GM21390 (cell line): ENCODE measurements around the gene TUNAR.

Experiments used
- ATAC-seq: cut with Tn5 transposase; IDR thresholded peaks from one replicate; pipeline ENCODE4 v1.9.1; 2021; ENCODE audit not compliant: unreplicated experiment

The TUNAR gene

DNA sequence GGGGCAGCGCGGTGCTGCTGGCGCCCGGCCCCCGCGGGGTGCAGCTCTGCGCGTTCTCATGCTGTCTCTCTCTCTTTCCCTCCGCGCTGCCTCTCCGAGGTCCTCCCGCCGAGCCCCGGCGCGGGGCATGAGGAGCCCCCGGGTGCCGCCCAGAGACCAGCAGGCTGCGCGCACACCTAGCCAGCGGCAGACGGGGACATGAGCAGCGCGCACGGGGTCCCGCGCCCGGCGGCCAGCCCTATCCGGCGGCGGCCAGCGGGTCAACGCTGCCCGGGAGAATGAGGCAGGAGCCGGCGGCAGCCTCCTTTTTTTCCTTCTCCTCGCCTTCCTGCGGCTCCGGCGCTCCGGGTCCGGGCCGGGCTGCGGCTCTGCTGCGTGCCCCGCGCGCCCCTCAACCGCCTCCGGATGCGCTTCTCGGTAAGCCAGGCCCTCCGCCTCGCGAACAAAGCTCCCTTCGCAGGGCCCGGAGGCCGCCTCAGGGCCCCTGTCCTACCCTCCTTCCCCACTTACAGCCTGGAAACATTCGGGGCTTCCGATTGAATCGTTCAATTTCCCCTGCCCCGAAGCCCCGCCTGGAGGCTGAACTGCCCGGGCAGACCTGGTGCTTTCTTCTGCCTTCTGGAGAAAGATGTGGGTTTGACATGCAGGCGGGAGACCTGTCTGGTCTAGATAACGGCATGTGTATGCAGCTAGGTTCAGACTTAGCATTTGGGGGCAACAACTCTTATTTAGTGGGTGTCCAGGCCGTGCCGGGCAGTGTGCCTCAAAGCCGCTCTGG, at the start of gene TUNAR:
TUNAR (plus strand) TSS at position 72 of the 778 bp plus-strand sequence.
- no peak for ATAC-seq

DNA sequence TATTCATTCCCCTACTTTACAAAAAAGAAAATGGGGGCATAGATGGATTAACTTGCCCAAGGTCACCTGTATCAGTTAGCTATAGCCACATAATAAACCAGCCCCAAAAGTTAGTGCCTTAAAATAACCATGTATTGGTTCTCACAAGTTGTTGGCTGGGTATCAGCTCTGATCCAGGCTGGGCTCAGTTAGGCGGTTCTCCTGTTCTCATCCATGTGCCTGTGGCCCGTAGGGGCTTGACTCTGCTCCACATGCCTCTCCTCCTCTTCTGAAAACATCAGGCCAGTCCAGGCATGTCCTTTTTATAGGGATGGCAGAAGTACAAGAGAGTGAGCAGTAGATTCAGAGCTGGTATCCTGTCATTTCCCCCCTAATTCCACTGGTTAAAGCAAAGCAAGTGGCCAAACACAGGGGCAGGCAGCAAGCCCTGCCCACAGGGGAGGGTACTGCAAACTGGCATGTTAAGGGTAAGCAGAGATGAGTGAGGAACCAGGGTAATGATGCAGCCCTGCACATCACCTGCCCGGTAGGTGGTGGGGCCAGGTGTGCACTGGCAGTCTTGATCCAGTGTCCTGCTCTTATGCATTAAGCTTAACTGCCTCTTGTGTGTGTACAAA, 47.9 kb upstream of the TUNAR start:
- no peak for ATAC-seq

DNA sequence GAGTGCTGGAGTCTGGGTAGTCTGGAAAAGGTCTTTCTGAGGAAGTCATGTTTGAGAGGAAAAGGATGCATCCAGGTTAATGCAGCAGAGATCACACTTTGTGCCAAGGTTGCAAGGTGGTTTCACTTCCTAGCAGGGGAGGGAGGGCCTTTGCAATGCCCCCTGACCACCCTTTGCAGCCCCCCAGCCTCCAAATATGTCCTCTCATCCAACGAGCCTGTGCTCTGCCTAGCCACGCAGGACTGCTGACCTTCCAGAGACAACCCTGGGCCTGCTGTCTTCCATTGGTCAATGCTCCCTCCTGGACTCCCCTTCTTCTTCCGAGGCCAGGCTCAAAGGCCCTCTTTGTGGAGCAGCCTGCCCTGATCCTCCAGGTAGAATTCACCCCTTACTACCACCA, 47.3 kb upstream of the TUNAR start:
- ATAC-seq, result no peak

DNA sequence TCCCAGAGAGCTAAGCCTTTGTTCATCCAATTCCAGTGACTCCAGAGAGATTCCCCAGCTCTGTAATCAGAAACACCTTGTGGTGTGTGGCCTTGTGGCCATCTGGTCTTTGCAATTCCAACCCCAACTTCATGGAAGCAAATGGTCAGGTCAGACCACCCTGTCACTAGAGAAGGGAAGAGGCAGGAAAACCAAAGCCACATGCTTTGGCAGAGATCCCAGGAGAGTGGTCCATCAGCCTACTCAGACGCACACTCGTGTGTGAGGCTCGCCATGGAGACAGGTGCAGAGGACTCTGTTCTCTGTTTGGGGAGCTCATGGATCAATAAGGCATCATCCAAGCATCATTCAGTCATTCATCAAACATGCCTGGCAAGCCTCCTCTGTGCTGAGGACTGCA, 46.2 kb upstream of the TUNAR start:
- ATAC-seq, result no peak

DNA sequence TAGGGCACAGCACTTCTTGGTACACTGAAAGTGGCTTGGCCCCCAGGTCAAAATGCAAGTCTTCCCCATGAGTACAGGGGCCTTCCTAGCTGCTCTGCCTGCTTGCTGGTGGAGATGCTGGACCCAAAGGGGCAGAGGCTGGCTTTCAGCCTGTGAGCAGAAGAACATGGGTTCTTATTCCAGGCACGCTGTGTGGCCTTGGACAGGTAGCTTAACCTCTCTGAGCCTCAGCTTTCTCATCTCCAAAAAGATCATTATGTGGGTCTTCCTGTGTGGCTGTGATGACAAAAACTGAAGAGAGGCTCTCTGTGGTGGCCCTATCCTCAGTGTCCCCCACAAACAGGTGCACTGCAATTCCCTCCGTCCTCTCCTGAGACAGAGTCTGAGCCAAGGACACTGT, 45.6 kb upstream of the TUNAR start:
- ATAC-seq, result no peak

DNA sequence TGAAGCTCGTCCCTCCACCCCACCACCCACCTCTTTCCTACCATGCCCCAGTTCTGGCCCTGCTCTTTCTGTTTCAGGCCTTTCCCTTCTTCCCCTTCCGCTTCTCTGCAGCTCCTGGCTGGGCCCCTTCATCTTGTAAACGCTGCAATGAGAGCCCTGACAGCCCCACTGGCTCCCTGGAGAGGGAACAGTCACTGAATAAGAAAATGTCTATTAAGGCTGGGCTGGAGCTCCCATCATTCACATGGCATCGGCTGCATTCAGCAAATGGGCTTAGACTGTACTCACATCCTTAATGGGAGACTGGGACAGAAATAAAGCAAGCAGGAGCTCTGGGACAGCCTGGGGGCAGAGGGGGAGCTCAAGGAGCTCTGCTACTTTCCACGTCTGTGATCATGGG, 45.2 kb upstream of the TUNAR start:
- no peak for ATAC-seq

DNA sequence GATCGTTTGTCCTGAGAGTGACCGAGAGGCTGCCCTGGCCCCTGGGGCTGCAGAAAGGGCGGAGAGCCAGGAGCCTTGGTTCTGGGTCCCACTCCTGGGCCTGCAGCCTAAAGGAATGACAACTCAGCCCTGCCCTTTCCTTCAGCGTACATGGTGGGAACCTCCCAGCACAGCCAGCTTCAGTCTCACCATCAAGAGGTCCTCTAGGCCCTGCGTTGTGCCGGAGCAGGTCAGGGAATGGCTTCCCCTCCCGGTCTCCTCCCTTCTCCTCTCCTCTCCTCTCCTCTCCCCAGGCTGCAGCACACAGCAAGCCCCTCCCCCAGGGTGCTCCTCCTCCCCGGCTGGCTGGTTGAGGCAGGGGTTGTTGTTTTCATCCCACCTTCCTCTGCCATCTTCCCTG, 44.6 kb upstream of the TUNAR start:
- no peak for ATAC-seq

DNA sequence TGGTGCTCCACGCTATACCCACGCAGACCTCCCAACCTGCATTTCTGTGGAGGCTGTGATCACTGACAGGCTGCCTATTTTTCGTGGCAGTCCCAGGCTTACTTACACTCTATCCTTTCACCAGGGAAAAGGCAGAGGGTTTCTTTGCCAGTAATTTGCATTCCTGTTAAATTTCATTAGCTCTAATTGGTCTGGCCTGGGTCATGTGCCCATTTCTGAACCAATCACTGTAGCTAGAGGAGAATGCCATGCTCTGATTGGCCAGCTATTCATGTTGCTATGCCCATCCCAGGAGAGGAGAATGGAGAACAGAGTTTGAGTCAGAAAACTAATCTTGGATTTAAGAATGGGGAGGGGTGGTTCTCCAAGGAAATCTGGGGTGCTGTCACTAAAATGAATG, 43.2 kb upstream of the TUNAR start:
- ATAC-seq, result no peak

DNA sequence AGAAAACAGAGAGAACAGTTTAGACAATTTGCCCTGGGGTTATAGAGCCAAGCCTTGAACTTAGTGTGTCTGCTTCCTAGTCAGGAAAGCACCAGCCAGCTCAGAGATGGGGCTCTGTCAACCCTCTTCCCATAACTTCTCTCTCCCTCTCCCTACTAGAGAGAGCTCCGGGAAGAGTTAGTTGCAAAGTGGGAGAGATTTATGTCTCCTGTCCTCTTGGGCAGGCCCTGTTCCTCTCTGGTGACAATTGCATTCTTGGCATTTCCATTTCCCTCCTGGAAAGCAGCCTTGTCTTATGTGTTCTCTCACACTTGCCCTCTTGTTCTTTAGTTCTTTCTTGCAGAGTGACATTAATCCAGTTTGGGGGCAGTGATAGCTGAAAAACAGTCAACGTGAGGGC, 42.1 kb upstream of the TUNAR start:
- no peak for ATAC-seq

DNA sequence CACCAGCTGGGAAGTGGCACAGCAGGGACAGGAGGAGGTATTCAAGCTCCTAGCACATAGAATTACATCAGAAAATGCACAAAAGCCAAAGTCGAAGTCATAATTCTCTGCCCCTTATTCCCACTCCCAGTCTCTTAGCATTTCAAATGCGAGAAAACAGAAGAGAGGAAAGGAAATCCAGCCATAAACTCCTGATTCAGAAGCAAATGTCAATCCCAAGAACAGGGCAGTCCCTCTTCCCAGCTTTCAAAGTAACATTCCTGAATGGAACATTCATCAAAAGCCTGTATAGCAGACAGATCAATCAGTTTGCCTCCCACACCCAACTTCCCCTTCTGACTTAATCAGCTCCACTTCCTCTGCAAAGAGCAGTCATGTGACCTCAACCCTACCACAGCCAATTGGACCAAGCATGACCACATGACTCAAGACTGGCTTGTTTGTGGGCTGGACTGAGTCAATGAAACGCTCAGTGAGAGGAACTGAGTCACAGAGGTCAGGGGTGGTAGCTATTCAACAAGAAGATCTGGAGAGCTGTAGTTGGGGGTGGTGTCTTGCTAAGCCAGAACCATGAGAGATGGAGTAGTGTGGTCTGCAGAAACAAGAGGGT, 41.4 kb upstream of the TUNAR start:
- ATAC-seq, result no peak

DNA sequence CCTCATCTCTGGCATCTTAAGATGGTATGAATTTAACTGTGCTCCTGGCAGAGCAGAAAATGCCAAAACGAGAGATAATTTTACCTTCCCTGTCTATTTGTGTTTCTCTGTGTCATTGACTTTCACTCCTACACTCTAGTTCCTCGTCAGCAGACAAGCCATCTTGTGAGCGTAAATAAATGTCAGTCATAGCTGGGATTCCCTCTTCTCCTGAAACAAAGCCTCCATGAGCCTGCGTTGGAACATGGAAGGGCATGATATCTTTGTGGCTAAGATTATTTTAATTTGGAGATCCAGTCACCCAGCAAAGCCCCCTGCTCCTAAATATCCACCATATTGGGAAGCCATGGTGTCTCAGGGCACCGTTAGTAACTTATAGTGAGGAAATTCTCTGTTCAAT, 37.8 kb upstream of the TUNAR start:
- ATAC-seq, result no peak

DNA sequence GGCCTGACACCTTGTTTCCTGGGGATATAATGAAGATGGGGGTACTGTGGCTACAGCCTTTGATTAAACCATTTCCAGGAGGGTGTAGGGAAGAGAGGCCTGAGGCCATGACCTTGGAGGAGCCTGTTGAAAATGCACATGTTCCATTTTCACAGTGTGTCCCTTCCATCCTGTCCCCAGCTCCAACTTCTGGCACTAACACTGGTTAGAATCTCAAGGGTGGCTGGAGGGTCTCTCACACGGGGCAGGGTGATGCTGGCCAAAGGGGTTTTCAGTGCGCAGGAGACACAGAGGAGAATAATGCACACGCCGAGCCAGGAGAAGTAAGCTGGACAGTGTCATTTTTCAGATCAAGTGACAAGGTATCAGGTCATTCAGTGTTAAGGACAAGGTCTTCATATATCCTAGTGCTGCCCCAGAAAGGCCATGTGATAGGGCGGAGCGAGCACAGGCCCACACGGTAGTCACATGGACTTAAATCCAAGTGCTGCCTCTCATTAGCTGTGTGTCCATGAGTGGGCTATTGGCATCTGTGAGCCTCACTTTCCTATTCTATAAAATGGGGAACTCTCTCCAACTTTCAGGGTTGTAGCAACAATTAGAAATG, 36.4 kb upstream of the TUNAR start:
- ATAC-seq, result no peak

DNA sequence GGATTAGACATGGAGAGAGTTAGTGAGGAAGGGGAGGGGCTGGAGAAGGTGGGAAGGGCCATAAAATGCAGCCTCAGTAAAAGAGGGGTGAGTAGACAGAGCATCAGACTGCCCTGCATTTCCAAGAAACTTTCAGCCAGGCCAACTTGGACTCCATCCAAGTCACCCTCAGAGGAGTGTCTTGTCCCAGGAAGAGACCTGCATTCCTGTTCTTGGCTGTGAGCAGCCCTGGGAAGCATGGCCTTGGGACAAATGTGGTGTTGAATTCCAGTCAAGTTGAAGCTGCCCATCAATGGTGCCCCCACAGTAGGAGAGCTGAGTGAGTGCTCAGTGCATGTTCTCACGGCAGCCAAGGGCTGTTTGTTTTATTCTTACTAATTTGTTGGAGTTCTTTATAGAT, 35.0 kb upstream of the TUNAR start:
- no peak for ATAC-seq

DNA sequence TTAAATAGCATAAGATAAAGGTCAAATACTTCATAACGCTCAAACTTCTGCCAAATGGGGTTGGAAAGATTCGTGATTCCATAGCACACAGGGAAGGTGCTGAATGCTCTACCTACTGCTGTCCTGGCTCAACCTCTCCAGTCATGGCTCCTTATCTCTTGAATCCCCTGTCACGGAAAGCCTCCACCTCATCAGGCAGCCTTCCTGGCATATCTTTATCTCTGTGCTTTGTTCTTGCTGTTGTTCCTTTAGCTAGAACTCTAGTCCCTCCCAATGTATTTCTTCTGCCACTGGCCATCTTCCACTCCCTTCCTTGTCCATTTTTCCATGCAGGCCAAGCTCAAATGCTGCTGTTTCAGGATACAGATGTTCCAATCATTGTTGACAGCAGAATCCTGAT, 26.9 kb upstream of the TUNAR start:
- ATAC-seq, result no peak

DNA sequence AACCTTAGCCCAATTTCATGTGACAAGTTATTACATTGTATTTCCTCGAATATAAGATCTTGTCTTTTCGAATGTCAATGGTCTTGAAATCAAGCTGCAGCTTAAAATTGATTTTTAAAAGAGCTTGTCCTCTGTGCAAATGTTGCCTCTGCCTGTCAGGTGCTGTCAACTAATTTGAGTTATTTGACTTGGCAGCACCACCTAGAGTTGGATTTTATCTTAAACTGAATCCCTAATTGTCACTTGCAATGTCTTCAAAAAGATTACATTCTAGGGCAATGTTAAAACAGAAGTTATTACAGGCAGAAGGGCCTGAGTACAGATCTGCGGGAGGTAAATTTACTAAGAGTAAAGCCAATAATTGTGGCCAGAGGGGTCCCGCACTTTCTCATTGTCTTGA, 26.2 kb upstream of the TUNAR start:
- ATAC-seq, result no peak

DNA sequence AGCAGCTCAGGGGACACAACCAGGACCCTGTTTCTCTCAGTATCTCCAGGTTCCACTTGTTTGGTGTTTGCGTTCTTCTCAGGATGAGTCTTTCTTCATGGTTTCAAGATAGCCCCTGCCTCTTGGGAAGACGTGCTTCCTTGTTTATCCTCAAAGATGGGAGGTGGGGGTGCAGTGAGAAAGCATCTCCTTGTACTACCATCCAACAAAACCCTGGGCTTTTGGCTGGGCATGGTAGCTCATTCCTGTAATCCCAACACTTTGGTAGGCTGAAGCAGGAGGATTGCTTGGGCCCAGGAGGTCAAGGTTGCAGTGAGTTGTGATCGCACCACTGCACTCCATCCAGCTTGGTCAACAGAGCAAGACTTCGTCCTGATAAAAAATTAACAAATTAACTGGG, 21.0 kb upstream of the TUNAR start:
- ATAC-seq, result no peak

DNA sequence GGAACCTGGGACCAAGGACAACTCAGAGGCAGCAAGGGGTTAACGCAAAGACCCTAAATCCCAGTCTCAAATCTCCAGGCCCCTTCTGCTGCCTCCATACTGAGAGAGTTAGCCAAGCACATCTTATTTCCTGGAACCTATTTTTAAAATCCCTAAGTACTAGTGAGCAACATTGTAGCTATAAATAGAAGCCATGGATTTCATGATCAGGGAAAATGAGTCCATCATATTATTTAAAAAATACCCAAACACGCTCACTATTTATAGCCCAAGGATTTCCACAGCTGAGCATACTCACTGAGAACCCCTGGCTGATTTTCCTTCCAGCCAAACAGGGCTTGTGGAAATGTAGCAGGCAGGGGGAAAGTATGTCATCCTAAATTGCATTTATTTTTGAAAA, 19.4 kb upstream of the TUNAR start:
- ATAC-seq, result no peak

DNA sequence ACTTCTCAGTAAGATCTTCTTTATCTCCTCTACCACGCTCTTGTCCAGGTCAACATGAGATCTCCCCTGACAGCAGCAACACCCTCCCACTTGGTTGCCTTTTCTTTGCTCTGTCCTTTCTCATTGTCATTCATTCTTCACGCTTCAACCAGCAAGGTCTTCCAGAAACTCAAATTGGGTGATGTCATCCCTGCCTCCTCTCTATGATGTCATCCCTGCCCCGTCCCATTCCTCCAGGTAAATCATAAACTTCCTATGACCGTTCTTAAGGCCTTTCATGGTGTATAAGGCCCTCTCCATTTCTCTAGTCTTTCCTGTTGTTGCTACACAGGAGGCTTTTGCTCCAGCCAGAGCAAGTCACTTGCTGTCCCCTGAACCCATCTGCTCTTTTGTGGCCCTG, 17.7 kb upstream of the TUNAR start:
- no peak for ATAC-seq

DNA sequence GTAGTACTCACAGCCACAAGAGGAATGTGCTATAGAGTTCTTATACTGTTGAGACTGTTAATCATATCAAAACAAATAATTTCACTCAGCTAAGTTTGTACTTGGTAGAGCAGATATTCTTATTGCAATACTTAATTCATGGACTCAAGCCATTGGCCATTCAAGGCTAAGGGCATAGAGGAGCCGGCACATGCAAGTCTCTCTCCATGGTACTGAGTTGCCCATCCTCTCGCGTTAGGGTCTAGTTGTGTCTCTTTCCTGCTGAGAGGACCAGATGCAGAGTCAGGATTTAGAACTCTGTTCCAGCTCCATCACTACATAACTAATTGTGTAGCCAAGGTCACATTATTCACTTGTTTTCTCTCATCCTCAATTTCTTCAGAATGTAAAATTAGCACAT, 14.4 kb upstream of the TUNAR start:
- ATAC-seq, result no peak

DNA sequence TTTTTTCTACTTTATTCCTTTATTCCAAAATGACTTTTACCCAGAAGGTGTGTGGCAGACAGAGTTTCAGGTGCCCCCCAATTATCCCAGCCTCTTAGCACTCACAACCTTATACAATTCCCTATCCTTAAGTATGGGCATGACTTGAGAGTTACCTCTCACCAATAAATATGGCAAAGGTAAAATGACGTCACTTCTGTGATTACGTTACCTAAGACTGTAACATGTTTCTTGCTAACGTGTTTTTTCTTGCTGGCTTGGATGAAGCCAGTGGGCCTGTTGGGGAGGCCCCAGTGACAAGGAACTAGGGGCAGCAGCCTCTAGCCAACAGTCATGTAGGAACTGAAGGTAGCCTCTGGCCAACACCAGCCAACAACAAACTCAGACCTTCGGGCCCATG, 13.3 kb upstream of the TUNAR start:
- no peak for ATAC-seq

DNA sequence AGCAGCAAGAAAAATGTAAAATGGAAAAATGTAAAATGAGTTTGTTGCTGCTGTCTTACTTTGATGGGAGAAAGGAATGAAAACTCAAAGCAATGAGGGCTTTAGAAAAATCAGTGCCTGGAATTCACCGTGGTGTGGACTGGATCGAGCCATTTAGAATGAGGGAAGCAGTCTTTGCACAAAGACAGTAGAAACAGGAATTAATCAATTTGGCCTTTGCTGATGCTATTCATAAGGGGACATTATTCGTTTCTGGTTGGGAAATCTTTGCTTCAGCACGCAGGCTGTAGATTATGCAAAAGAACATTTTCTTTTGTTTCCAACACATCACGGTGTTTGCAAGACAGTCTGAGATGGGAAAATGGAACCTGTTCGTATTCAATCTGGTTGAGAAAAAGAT, 6.9 kb upstream of the TUNAR start:
- ATAC-seq, result no peak

DNA sequence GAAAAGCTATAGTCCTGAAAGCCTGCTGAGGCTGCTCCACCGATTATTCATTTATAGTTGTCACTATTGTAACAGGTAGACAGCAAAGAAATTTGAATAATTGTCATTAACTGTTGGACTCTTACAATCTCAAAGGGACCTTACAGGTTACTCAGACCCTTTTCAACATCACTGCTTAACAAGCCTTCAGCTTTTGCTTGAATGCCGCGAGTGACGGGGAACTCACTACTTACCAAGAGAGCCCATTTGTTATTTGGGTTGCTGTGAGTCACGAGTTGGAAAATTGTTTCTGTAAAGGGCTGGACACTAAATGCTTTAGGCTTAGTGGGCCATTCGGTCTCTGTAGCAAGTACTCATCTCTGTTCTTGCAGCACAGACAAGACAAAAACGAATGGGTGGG, 5.9 kb upstream of the TUNAR start:
- no peak for ATAC-seq
